A673 (cell line): ENCODE results near the gene TBRG4. TPM values are rescaled to one million over a fixed set of nuclear protein-coding genes. Genes with fewer than 3 reads are reported as not detected.

Experiments used
- BruUV-seq: library from RNA; stranded (reverse); fragments of 400-500 nt; replicated peaks from 2 replicates; lab custom pipeline; 2021; lab: Mats Ljungman, UMichigan
- CTCF ChIA-PET: fragments of 300-600 bp; sonication (Branson Sonifier 250); formaldehyde crosslinking; loops from one replicate; lab custom pipeline; 2022; ENCODE audit warnings: antibody characterized with exemption; lab: Charles Lee
- POLR2A ChIA-PET: fragments of 300-600 bp; sonication (Branson Sonifier 250); formaldehyde crosslinking; loops from one replicate; lab custom pipeline; 2022; ENCODE audit warnings: antibody characterized with exemption; ENCODE audit not compliant: low non-redundant PET; lab: Charles Lee
- DNase-seq: peaks from one replicate; pipeline ENCODE4 v3.0.0-alpha.2; 2015; ENCODE audit warnings: low spot score
- H3K27ac ChIP-seq: fragments of 200-600 bp; sonication (generic); 2 replicates; pipeline ENCODE4 v1.5.1; 2016; ENCODE audit warnings: mixed run types, low read depth, mild to moderate bottlenecking, mixed read lengths, antibody characterized with exemption, low read length; ENCODE audit not compliant: poor library complexity, severe bottlenecking
- H3K27me3 ChIP-seq: fragments of 200-600 bp; sonication (generic); replicated peaks from 2 replicates; pipeline ENCODE4 v1.6.1; 2017; ENCODE audit warnings: mixed run types, low read depth, mild to moderate bottlenecking, mixed read lengths, antibody characterized with exemption, low read length; ENCODE audit not compliant: insufficient read depth, poor library complexity
- H3K36me3 ChIP-seq: fragments of 200-600 bp; sonication (generic); 2 replicates; pipeline ENCODE4 v1.6.1; 2016; ENCODE audit warnings: mixed run types, mild to moderate bottlenecking, mixed read lengths, antibody characterized with exemption, low read length; ENCODE audit not compliant: insufficient read depth, poor library complexity, severe bottlenecking
- H3K4me1 ChIP-seq: fragments of 200-600 bp; sonication (generic); 2 replicates; pipeline ENCODE4 v1.6.1; 2017; ENCODE audit warnings: mixed run types, mild to moderate bottlenecking, mixed read lengths, antibody characterized with exemption, low read length; ENCODE audit not compliant: insufficient read depth, poor library complexity, severe bottlenecking
- H3K4me3 ChIP-seq: fragments of 200-600 bp; sonication (generic); 2 replicates; pipeline ENCODE4 v1.5.1; 2016; ENCODE audit warnings: low read depth, mixed run types, mild to moderate bottlenecking, mixed read lengths, low read length; ENCODE audit not compliant: poor library complexity, severe bottlenecking
- H3K9me3 ChIP-seq: fragments of 200-600 bp; sonication (generic); 2 replicates; pipeline ENCODE4 v1.6.1; 2016; ENCODE audit warnings: mixed run types, low read depth, mild to moderate bottlenecking, mixed read lengths, antibody characterized with exemption, low read length; ENCODE audit not compliant: poor library complexity, severe bottlenecking
- EZH2 ChIP-seq: fragments of 200-600 bp; sonication (generic); IDR thresholded peaks from 2 replicates; pipeline ENCODE4 v1.6.1; 2017; ENCODE audit warnings: borderline replicate concordance, low read depth, mild to moderate bottlenecking, mixed read lengths, antibody characterized with exemption, low read length; ENCODE audit not compliant: poor library complexity, severe bottlenecking
- intact Hi-C: fragments of 100-400 bp; cut with micrococcal nuclease; formaldehyde crosslinking; loops from one replicate; pipeline ENCODE4 v1.10.0; 2022; ENCODE audit not compliant: unreplicated experiment
- total RNA-seq: library from RNA; stranded (reverse); gene quantifications from 2 replicates; pipeline ENCODE4 v1.2.3, GENCODE V29; 2021
- TF ChIP-seq, protein P1 (sequence below): fragments of 300-800, 200-600 bp; sonication (generic); conservative IDR thresholded peaks from 2 replicates; pipeline ENCODE4 v1.5.1; 2017; ENCODE audit warnings: low read depth, mild to moderate bottlenecking, antibody characterized with exemption, low read length, moderate library complexity, mixed read lengths

TBRG4 gene
- total RNA-seq, 1 experiment from 2014 or later = 136 TPM

DNA sequence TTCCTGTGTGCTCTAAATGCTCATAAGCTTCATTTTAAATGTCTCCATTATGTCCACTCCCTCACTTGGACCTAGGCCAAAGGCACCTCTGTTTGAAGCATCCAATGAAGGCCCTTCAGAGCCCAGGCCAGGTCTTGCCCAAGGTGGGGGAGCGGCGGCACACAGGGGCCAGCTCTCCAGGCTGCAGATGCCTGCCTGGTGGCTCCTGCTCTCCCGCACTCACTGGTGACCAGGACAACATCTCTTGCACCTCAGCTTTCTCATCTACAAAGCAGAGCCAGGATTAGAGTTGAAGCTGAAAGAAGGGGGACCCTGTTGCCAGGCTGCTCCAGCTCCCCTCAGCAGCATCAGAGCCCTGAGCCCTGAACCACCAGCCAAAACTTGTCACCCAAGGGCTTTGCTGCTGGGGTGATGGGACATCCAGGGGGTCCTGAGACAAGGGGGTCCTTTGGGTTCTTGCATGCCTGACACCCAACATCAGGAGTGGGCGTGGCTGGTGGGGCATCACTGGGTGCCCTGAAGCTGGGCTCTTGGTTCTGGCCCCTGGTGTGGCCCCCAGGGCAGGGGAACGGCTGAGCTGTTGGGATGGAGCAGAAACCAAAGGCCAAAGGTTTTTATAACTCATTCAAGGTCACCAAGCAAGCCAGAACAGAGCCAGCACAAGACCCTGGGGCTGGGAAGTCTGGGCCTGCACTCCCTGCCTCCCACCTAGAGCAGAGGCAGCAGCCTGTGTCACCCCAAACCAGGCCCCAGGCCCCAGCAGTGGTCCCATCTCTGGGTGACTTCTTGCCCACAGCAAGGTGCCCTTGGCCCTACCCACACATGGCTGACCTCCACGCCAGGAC, 24.0 kb downstream of the TBRG4 start:
- ChIA-PET CTCF (no interaction called here), POLR2A (no interaction called here)
- Histone ChIP-seq H3K4me1 (no peaks in the 10 kb centered on the region), H3K27me3 (no peaks in the 10 kb centered on the region), H3K36me3 (no peaks in the 10 kb centered on the region), H3K4me3 (no peak overlapping the region), H3K27ac (no peak overlapping the region), H3K9me3 (no peaks in the 10 kb centered on the region)
- no TSS peak for BruUV-seq
- intact Hi-C loops = no loop called here
- DNase-seq = no peak
- TF ChIP-seq EZH2 = no peak
- TF ChIP-seq, protein P1, sequence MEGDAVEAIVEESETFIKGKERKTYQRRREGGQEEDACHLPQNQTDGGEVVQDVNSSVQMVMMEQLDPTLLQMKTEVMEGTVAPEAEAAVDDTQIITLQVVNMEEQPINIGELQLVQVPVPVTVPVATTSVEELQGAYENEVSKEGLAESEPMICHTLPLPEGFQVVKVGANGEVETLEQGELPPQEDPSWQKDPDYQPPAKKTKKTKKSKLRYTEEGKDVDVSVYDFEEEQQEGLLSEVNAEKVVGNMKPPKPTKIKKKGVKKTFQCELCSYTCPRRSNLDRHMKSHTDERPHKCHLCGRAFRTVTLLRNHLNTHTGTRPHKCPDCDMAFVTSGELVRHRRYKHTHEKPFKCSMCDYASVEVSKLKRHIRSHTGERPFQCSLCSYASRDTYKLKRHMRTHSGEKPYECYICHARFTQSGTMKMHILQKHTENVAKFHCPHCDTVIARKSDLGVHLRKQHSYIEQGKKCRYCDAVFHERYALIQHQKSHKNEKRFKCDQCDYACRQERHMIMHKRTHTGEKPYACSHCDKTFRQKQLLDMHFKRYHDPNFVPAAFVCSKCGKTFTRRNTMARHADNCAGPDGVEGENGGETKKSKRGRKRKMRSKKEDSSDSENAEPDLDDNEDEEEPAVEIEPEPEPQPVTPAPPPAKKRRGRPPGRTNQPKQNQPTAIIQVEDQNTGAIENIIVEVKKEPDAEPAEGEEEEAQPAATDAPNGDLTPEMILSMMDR = no peak

DNA sequence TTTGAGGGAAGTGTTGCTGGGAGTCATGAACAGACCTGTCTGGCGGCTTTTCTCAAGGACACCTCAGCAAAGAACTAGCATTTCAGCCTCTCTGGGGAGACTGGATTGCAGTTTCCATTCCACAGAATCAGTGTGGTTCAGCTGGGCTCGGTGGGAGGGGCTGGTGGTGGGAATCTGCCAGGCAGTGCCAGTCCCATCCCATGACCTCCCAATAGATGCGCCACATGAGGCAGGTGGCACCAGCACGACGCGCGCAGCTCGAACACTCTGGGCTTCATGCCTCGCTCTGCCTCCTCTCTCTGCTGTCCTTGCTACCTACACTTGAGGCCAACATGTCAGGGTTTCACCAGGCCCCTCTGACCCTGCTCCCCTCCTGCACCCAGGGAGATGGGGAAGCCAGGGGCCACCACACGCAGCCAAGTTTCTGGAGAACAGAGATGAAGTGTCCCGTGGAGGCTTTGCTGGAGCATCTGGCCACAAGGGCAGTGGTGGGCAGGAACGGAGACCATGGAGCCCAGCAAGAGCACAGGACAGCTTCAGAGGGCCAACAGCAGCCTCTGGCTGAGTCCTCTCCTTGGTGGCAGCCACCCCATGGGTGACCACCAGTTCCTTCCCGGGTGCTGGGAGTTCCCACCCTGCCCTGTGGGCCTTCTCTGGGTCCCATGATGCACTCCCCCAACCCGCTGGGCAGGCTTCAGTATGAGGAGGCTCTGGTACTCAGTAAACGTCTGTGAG, 25.0 kb downstream of the TBRG4 start:
- intact Hi-C loops = no loop called here
- CTCF ChIA-PET = no interaction called here
- DNase-seq = no peak
- no peak for TF ChIP-seq EZH2
- TF ChIP-seq, protein P1 = no peak
- POLR2A ChIA-PET = no interaction called here
- BruUV-seq = no TSS peak
- Histone ChIP-seq H3K27ac (no peak overlapping the region), H3K27me3 (no peaks in the 10 kb centered on the region), H3K36me3 (no peaks in the 10 kb centered on the region), H3K9me3 (no peaks in the 10 kb centered on the region), H3K4me3 (no peak overlapping the region), H3K4me1 (no peaks in the 10 kb centered on the region)

- BruUV-seq = no TSS peak
- CTCF ChIA-PET = no interaction called here
These were observed 25.8 kb downstream of the TBRG4 start for GRCh38 chr7:45085619-45086200.

More at GRCh38 chr7:45085619-45086200, 25.8 kb downstream of the TBRG4 start:
- POLR2A ChIA-PET = no interaction called here
- H3K27me3 ChIP-seq = no peaks in the 10 kb centered on the region
- H3K27ac ChIP-seq = no peak overlapping the region
- H3K36me3 ChIP-seq = no peaks in the 10 kb centered on the region
- DNase-seq = no peak
- no peaks in the 10 kb centered on the region for H3K4me1 ChIP-seq
- intact Hi-C loops = no loop called here
- H3K4me3 ChIP-seq = no peak overlapping the region
- no peak for TF ChIP-seq EZH2
- TF ChIP-seq, protein P1 = no peak
- H3K9me3 ChIP-seq = no peaks in the 10 kb centered on the region
